Heart left ventricle (tissue), 13 donors: ENCODE measurements around the gene RRBP1.

Source experiments
- POLR2A ChIP-seq, 2 donors: fragments of 450-650 bp; IDR thresholded peaks; one replicate each; pipeline ENCODE4 v1.6.1; 2017; ENCODE audit warnings: antibody characterized with exemption in 2 of 2, mild to moderate bottlenecking in 2 of 2, moderate library complexity in 2 of 2
- TF ChIP-seq, protein P1 (sequence below), 12 donors: fragments of 200-600 bp; sonication (generic) in 4 of 12; IDR thresholded peaks; one replicate each; pipeline versions ENCODE4 v1.5.0 to v1.8.0; 2018 to 2022; ENCODE audit warnings: antibody characterized with exemption in 12 of 12, mild to moderate bottlenecking in 5 of 12
- donor health status: ischemic (EF 13 %, LVEDD 7.1; RV severe dilation, severe dysfunction).
- donor health status: DM: no; HTN: yes; CAD: no.
- donor health status: DM: no; HTN: no; CAD: no.
- donor health status: ischemic (EF 25% LVEDD 6.9; RV normal size, moderate dysfunction).
- donor health status: ischemic (EF 25% LVEDD 5.7; RV mildly dilated, moderate dysfunction).
- donor health status: ischemic (EF 35%, LVEDD 5.7; RV mildly dilated, moderate dysfunction).
- donor health status: nonischemic (EF 11% LVEDD 7.7; RV severe dilation, severe dysfunction).
- donor health status: DM: yes; HTN: yes; CAD: no.
- donor health status: PGD.
- donor health status: ischemic (EF 29% LVEDD 5.4; RV normal size, mild dysfunction).
- donor health status: nonischemic (EF 23%, LVEDD 6.1; RV moderate dilation, normal function).

DNA sequence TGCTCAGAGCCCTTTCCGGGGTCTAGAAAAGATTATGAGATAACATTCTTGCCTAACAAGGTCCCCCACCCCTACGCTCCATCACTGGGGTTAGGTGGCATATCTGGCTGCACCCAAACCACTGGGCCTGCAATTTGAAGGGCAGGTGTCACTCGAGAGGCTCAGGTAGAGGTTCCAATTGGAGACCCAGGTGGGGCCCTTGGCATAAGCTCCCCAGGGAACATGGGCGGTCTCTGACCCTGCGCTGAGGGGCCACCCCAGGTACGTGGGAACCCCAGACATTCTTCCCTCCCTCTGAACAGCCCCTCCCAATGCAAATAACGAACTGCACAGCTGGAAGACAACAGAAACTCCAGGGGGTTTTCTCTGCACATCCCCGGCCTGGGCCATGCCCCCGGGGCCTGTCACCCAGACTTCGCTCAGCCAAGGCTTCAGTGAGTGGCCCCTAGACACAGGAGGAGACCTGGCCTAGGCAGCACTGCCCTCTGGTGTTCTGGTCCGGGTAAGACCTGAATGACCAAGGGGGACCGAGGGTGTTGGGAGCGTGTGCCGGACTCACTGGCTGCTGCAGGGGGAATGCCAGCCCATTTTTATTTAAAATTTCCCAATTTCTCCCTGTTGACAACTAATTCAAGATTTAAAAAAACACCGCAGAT lies 64.7 kb downstream of the RRBP1 start:
- no peak for TF ChIP-seq POLR2A (IDR thresholded peaks at IDR 0.05)
- TF ChIP-seq, protein P1, sequence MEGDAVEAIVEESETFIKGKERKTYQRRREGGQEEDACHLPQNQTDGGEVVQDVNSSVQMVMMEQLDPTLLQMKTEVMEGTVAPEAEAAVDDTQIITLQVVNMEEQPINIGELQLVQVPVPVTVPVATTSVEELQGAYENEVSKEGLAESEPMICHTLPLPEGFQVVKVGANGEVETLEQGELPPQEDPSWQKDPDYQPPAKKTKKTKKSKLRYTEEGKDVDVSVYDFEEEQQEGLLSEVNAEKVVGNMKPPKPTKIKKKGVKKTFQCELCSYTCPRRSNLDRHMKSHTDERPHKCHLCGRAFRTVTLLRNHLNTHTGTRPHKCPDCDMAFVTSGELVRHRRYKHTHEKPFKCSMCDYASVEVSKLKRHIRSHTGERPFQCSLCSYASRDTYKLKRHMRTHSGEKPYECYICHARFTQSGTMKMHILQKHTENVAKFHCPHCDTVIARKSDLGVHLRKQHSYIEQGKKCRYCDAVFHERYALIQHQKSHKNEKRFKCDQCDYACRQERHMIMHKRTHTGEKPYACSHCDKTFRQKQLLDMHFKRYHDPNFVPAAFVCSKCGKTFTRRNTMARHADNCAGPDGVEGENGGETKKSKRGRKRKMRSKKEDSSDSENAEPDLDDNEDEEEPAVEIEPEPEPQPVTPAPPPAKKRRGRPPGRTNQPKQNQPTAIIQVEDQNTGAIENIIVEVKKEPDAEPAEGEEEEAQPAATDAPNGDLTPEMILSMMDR (IDR thresholded peaks at IDR 0.05), result peak; percentile 57 to 88 (median 74)
